ENCODE results near the gene NHERF1. TPM values are rescaled to one million over a fixed set of nuclear protein-coding genes. Genes with fewer than 3 reads are reported as not detected.
A peak's percentile ranks its signal among the peaks of the same experiment; 100 is the strongest.

The NHERF1 gene
- total RNA-seq, 1 experiment from 2014 or later: 218 TPM

GRCh38 chr17:74745548-74746177 is 2.8 kb upstream of the NHERF1 start:
- no peak overlapping the region for H3K27ac Mint-ChIP-seq (ENCODE audit: unreplicated experiment)
- Histone ChIP-seq H3K4me3 (ENCODE audit: low read depth, low read length) (no peak overlapping the region), H3K36me3 (ENCODE audit: control insufficient read depth, insufficient read depth, low read length) (peaks cover 4% of the 10 kb centered on the region; the same call in 1 of the 2 replicates), H3K27me3 (replicated peaks; ENCODE audit: control insufficient read depth, insufficient read depth, low read length) (no peaks in the 10 kb centered on the region), H3K4me1 (peaks cover 37% of the 10 kb centered on the region), H3K9me3 (no peaks in the 10 kb centered on the region)
- ChIA-PET CTCF (interaction anchor here (0.6 to 8.1 kb wide), 16 partner anchors 9 to 120 kb away, joined by 3 to 102 read pairs (median 6); partner anchors contain the start of genes NAT9 and RAB37), POLR2A (interaction anchor here (0.7 to 1.4 kb wide), 4 partner anchors 9 to 160 kb away, joined by 3 to 4 read pairs (median 3); partner anchors contain the start of gene FDXR)
- H3K27me3 Mint-ChIP-seq (ENCODE audit: insufficient read depth, unreplicated experiment): no peaks in the 10 kb centered on the region
- no peak for TF ChIP-seq CTCF (IDR thresholded peaks at IDR 0.05; ENCODE audit: insufficient read depth in 1 of 2, low read depth in 1 of 2, low read length in 1 of 2, severe bottlenecking in 1 of 2, unreplicated experiment in 1 of 2)
- peaks cover 24% of the 10 kb centered on the region for H3K36me3 Mint-ChIP-seq (ENCODE audit: insufficient read depth, unreplicated experiment)
- DNase-seq: no peak
- H3K4me3 Mint-ChIP-seq (ENCODE audit: unreplicated experiment): no peak overlapping the region
- no TSS peak for BruUV-seq (replicated peaks)
- intact Hi-C loops (cut with micrococcal nuclease; ENCODE audit: unreplicated experiment): loop anchor here (2.0 to 5.0 kb wide), 3 partner anchors 89 to 207 kb away; no protein-coding TSS in a partner anchor
- H3K9me3 Mint-ChIP-seq (ENCODE audit: unreplicated experiment): no peaks in the 10 kb centered on the region
- H3K4me1 Mint-ChIP-seq (ENCODE audit: low read depth, unreplicated experiment): peaks cover 34% of the 10 kb centered on the region

- POLR2A ChIA-PET: interaction anchor here (0.6 to 1.4 kb wide), 5 partner anchors 10 to 159 kb away, joined by 3 to 4 read pairs (median 3); partner anchors contain the start of gene FDXR
- H3K4me3 Mint-ChIP-seq (ENCODE audit: unreplicated experiment): peak overlapping the region; percentile 98
- H3K36me3 Mint-ChIP-seq (ENCODE audit: insufficient read depth, unreplicated experiment): peaks cover 32% of the 10 kb centered on the region
- DNase-seq: no peak
- H3K4me3 ChIP-seq (ENCODE audit: low read depth, low read length): no peak overlapping the region
- no peaks in the 10 kb centered on the region for H3K27me3 ChIP-seq (replicated peaks; ENCODE audit: control insufficient read depth, insufficient read depth, low read length)
- BruUV-seq (replicated peaks): no TSS peak
- H3K9me3 ChIP-seq: no peaks in the 10 kb centered on the region
- CTCF ChIA-PET: interaction anchor here (0.6 to 8.1 kb wide), 12 partner anchors 10 to 127 kb away, joined by 3 to 102 read pairs (median 13); partner anchors contain the start of genes FDXR, NAT9 and RAB37
- peaks cover 41% of the 10 kb centered on the region for H3K4me1 Mint-ChIP-seq (ENCODE audit: low read depth, unreplicated experiment)
- no peaks in the 10 kb centered on the region for H3K9me3 Mint-ChIP-seq (ENCODE audit: unreplicated experiment)
- peaks cover 4% of the 10 kb centered on the region; the same call in 1 of the 2 replicates for H3K36me3 ChIP-seq (ENCODE audit: control insufficient read depth, insufficient read depth, low read length)
- H3K4me1 ChIP-seq: peaks cover 44% of the 10 kb centered on the region
- TF ChIP-seq CTCF (IDR thresholded peaks at IDR 0.05; ENCODE audit: insufficient read depth in 1 of 2, low read depth in 1 of 2, low read length in 1 of 2, severe bottlenecking in 1 of 2, unreplicated experiment in 1 of 2): no peak
- intact Hi-C loops (cut with micrococcal nuclease; ENCODE audit: unreplicated experiment): loop anchor here (5.0 kb wide), 1 partner anchor 206 kb away; no protein-coding TSS in a partner anchor
- H3K27ac Mint-ChIP-seq (ENCODE audit: unreplicated experiment): peak overlapping the region; percentile 73
- H3K27me3 Mint-ChIP-seq (ENCODE audit: insufficient read depth, unreplicated experiment): no peaks in the 10 kb centered on the region
Measured at GRCh38 chr17:74746376-74746775, 2.1 kb upstream of the NHERF1 start.

- CTCF ChIA-PET: interaction anchor here (0.8 to 8.1 kb wide), 10 partner anchors 10 to 126 kb away, joined by 3 to 102 read pairs (median 13); partner anchors contain the start of genes FDXR, NAT9 and RAB37
- Mint-ChIP-seq H3K27me3 (ENCODE audit: insufficient read depth, unreplicated experiment) (no peaks in the 10 kb centered on the region), H3K27ac (ENCODE audit: unreplicated experiment) (peak overlapping the region; percentile 73), H3K36me3 (ENCODE audit: insufficient read depth, unreplicated experiment) (peaks cover 34% of the 10 kb centered on the region), H3K4me3 (ENCODE audit: unreplicated experiment) (peak overlapping the region; percentile 98), H3K9me3 (ENCODE audit: unreplicated experiment) (no peaks in the 10 kb centered on the region), H3K4me1 (ENCODE audit: low read depth, unreplicated experiment) (peaks cover 44% of the 10 kb centered on the region)
- TF ChIP-seq CTCF (IDR thresholded peaks at IDR 0.05; ENCODE audit: insufficient read depth in 1 of 2, low read depth in 1 of 2, low read length in 1 of 2, severe bottlenecking in 1 of 2, unreplicated experiment in 1 of 2): no peak
- H3K4me3 ChIP-seq (ENCODE audit: low read depth, low read length): no peak overlapping the region
- no TSS peak for BruUV-seq (replicated peaks)
- intact Hi-C loops (cut with micrococcal nuclease; ENCODE audit: unreplicated experiment): loop anchor here (5.0 kb wide), 1 partner anchor 205 kb away; no protein-coding TSS in a partner anchor
- no peaks in the 10 kb centered on the region for H3K27me3 ChIP-seq (replicated peaks; ENCODE audit: control insufficient read depth, insufficient read depth, low read length)
- peaks cover 4% of the 10 kb centered on the region; the same call in 1 of the 2 replicates for H3K36me3 ChIP-seq (ENCODE audit: control insufficient read depth, insufficient read depth, low read length)
- POLR2A ChIA-PET: interaction anchor here (0.6 to 1.4 kb wide), 4 partner anchors 11 to 126 kb away, joined by 3 to 4 read pairs (median 4); partner anchors contain the start of gene FDXR
- peak; percentile 56 to 73 for DNase-seq
- H3K4me1 ChIP-seq: peaks cover 49% of the 10 kb centered on the region
- no peaks in the 10 kb centered on the region for H3K9me3 ChIP-seq
Measured at GRCh38 chr17:74746922-74747321, 1.5 kb upstream of the NHERF1 start.
